Activated T-cell treated with anti-CD3 and anti-CD28 coated beads, Interleukin-2, amount 50 U/mL, for 24 hours (primary cell): ENCODE results near the gene GPHN.

Experiments used
- DNase-seq: peaks from one replicate; pipeline ENCODE4 v3.0.0-alpha.2; 2020
- H3K27ac Mint-ChIP-seq: 2 replicates; pipeline ENCODE4 v1.8.0; 2020; ENCODE audit warnings: mild to moderate bottlenecking, mixed read lengths
- H3K27me3 Mint-ChIP-seq: 2 replicates; pipeline ENCODE4 v1.8.0; 2020; ENCODE audit warnings: mixed read lengths
- H3K36me3 Mint-ChIP-seq: 2 replicates; pipeline ENCODE4 v1.8.0; 2020; ENCODE audit warnings: low read depth, mixed read lengths
- H3K4me1 Mint-ChIP-seq: 2 replicates; pipeline ENCODE4 v1.8.0; 2020; ENCODE audit warnings: low read depth, mixed read lengths
- H3K4me3 Mint-ChIP-seq: 2 replicates; pipeline ENCODE4 v1.8.0; 2020; ENCODE audit warnings: mild to moderate bottlenecking, moderate library complexity, mixed read lengths
- H3K9me3 Mint-ChIP-seq: 2 replicates; pipeline ENCODE4 v1.8.0; 2020; ENCODE audit warnings: mixed read lengths

The GPHN gene

GRCh38 chr14:66881596-66881995 is 373.6 kb downstream of the GPHN start:
- Mint-ChIP-seq H3K4me3 (no peak overlapping the region), H3K27me3 (no peaks in the 10 kb centered on the region), H3K9me3 (peaks cover 22% of the 10 kb centered on the region), H3K27ac (no peak overlapping the region), H3K36me3 (peaks cover 55% of the 10 kb centered on the region), H3K4me1 (no peaks in the 10 kb centered on the region)
- DNase-seq, result no peak

DNA sequence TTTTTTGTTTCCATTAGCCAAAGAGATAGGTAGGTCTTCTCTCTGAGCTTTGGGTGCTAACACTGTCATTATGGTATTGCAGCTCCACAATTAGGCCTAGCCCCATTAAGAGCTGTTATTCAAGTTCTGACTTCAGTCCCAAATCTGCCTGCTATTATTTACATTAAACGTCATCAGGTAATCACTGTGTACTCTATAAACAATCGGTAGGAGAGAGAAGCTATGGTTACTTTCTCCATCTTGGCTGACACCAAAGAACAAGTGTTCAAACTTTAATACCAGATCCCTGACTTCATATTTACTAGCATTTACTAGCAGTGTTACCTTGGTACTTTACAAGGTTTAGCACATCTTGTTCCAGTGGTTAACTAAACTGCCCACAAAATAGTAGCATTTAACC is 376.2 kb downstream of the GPHN start:
- H3K9me3 Mint-ChIP-seq, result peaks cover 21% of the 10 kb centered on the region

DNA sequence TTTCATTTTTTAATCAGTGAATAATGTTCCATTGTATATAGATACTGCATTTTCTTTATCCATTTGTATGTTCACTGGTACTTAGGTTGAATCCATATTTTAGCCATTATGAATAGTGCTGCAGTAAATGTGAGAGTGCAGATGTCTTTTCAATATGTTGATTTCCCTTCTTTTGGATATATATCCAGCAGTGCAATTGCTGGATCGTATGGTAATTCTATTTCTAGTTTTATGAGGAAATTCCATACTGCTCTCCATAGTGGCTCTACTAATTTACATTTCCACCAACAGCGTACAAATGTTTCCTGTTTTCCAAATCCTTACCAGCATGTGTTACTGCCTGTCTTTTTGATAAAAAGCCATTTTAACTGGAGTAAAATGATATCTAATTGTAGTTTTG is 392.8 kb downstream of the GPHN start:
- Mint-ChIP-seq H3K9me3 (peaks cover 27% of the 10 kb centered on the region), H3K4me3 (no peak overlapping the region), H3K27ac (no peak overlapping the region), H3K27me3 (no peaks in the 10 kb centered on the region), H3K36me3 (peaks cover 27% of the 10 kb centered on the region), H3K4me1 (no peaks in the 10 kb centered on the region)
- DNase-seq, result no peak

More for the DNA sequence above, 376.2 kb downstream of the GPHN start:
- Mint-ChIP-seq H3K27ac (no peak overlapping the region), H3K4me3 (no peak overlapping the region), H3K36me3 (peaks cover 68% of the 10 kb centered on the region), H3K4me1 (no peaks in the 10 kb centered on the region), H3K27me3 (no peaks in the 10 kb centered on the region)
- no peak for DNase-seq

DNA sequence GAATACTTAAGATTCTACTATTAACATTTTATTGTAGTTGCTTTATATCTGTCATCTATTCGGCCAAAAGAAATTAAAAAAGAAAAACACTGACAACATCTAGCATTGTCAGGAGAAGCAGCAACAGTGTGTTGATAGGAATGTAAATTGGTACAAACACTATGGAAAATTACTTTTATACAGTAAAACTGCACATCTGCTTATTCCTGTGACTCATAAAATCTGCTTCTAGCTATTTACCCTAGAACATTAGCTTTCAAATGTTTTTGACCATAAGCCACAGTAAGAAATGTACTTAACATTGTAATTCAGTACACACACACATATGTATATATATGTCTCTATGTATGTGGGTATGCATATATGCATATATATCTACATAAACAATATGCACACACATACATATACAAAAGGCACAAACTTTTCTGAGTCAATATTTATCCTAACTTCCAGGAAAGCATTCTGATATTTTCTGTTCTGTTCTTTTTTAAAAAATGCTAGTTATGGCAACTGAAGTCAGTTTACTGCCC is 402.4 kb downstream of the GPHN start:
- Mint-ChIP-seq H3K27me3 (no peaks in the 10 kb centered on the region), H3K4me1 (no peaks in the 10 kb centered on the region), H3K9me3 (no peaks in the 10 kb centered on the region), H3K4me3 (no peak overlapping the region), H3K27ac (no peak overlapping the region), H3K36me3 (peaks cover 4% of the 10 kb centered on the region)
- DNase-seq, result no peak

GRCh38 chr14:66916421-66916820 is 408.5 kb downstream of the GPHN start:
- Mint-ChIP-seq H3K36me3 (peaks cover 58% of the 10 kb centered on the region), H3K4me1 (no peaks in the 10 kb centered on the region), H3K4me3 (no peak overlapping the region), H3K27me3 (no peaks in the 10 kb centered on the region), H3K27ac (no peak overlapping the region), H3K9me3 (peaks cover 5% of the 10 kb centered on the region)
- no peak for DNase-seq

GRCh38 chr14:66918527-66918926 is 410.6 kb downstream of the GPHN start:
- no peak for DNase-seq
- Mint-ChIP-seq H3K27ac (no peak overlapping the region), H3K36me3 (peaks cover 73% of the 10 kb centered on the region), H3K9me3 (peaks cover 5% of the 10 kb centered on the region), H3K27me3 (no peaks in the 10 kb centered on the region), H3K4me3 (no peak overlapping the region), H3K4me1 (no peaks in the 10 kb centered on the region)

DNA sequence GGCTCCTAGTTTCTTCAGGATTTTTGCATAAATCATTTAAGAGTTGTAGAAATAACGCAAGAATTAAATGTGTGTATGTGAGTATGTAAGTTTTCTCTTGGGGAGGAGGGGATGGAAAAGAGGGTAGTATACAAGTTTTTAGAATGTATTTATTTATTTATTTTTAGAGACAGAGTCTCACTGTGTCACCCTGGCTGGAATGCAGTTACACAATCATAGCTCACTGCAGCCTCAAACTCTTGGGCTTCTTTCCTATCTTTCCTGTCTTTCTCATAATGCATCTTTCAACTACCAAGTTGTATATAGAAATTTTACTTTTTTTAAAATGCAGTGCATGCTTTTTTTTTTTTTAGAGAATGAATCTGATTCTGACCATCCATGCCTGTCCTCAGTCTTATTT is 412.2 kb downstream of the GPHN start:
- peaks cover 89% of the 10 kb centered on the region for H3K36me3 Mint-ChIP-seq
- H3K27me3 Mint-ChIP-seq, result no peaks in the 10 kb centered on the region
- no peak overlapping the region for H3K4me3 Mint-ChIP-seq
- H3K27ac Mint-ChIP-seq, result no peak overlapping the region
- H3K4me1 Mint-ChIP-seq, result no peaks in the 10 kb centered on the region
- H3K9me3 Mint-ChIP-seq, result peaks cover 5% of the 10 kb centered on the region
- DNase-seq, result no peak

DNA sequence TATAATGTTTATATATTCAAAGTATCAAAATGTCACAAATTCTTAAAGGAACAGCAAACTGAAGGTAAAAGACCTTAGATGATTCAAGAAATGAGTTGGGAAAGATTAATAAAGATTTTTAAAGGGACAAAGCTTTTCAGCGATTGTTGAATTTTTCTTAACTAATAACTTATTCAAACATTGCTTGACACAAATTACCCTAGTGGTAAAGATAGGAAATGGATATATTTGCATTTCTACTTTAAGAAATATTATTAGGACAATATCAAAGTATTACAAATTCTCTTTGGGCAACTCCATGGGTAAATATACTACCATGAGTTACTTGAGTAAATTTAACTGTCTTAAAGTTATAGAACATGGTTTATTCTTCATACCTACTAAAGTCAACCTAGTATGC is 415.3 kb downstream of the GPHN start:
- no peaks in the 10 kb centered on the region for H3K4me1 Mint-ChIP-seq
- DNase-seq, result no peak
- peaks cover 10% of the 10 kb centered on the region for H3K9me3 Mint-ChIP-seq
- H3K4me3 Mint-ChIP-seq, result no peak overlapping the region
- no peaks in the 10 kb centered on the region for H3K27me3 Mint-ChIP-seq
- no peak overlapping the region for H3K27ac Mint-ChIP-seq
- H3K36me3 Mint-ChIP-seq, result peaks cover 89% of the 10 kb centered on the region

DNA sequence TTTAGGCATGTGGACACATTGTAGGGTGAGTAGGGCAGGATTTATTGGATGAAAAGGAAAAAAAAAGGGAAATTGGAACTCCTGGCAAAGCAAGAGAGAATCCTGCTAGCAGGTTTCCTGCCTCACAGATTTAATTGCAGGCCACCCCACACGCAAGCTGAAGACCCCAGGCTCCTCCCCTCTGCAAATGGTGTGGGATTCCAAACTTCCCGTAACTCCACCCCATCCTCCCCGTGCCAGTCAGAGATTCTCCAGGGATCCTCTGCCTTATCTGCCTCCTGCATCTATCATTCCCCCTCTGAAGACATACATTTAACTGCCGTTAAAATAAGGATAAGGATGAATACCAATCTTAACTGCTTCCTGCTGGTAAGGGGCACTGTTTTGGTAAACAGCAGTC is 431.5 kb downstream of the GPHN start:
- no peaks in the 10 kb centered on the region for H3K4me1 Mint-ChIP-seq
- H3K9me3 Mint-ChIP-seq, result peaks cover 43% of the 10 kb centered on the region
- no peak overlapping the region for H3K27ac Mint-ChIP-seq
- no peak for DNase-seq
- H3K4me3 Mint-ChIP-seq, result no peak overlapping the region
- no peaks in the 10 kb centered on the region for H3K27me3 Mint-ChIP-seq
- peaks cover 90% of the 10 kb centered on the region for H3K36me3 Mint-ChIP-seq

GRCh38 chr14:66944872-66945271 is 436.9 kb downstream of the GPHN start:
- H3K9me3 Mint-ChIP-seq, result peaks cover 49% of the 10 kb centered on the region
- peaks cover 95% of the 10 kb centered on the region for H3K36me3 Mint-ChIP-seq
- no peaks in the 10 kb centered on the region for H3K4me1 Mint-ChIP-seq
- H3K4me3 Mint-ChIP-seq, result no peak overlapping the region
- no peaks in the 10 kb centered on the region for H3K27me3 Mint-ChIP-seq
- no peak for DNase-seq
- H3K27ac Mint-ChIP-seq, result no peak overlapping the region

GRCh38 chr14:66955159-66955558 is 447.2 kb downstream of the GPHN start:
- no peaks in the 10 kb centered on the region for H3K4me1 Mint-ChIP-seq
- H3K36me3 Mint-ChIP-seq, result peaks cover 86% of the 10 kb centered on the region
- no peak overlapping the region for H3K27ac Mint-ChIP-seq
- no peaks in the 10 kb centered on the region for H3K27me3 Mint-ChIP-seq
- no peak overlapping the region for H3K4me3 Mint-ChIP-seq
- H3K9me3 Mint-ChIP-seq, result peaks cover 39% of the 10 kb centered on the region
- no peak for DNase-seq

DNA sequence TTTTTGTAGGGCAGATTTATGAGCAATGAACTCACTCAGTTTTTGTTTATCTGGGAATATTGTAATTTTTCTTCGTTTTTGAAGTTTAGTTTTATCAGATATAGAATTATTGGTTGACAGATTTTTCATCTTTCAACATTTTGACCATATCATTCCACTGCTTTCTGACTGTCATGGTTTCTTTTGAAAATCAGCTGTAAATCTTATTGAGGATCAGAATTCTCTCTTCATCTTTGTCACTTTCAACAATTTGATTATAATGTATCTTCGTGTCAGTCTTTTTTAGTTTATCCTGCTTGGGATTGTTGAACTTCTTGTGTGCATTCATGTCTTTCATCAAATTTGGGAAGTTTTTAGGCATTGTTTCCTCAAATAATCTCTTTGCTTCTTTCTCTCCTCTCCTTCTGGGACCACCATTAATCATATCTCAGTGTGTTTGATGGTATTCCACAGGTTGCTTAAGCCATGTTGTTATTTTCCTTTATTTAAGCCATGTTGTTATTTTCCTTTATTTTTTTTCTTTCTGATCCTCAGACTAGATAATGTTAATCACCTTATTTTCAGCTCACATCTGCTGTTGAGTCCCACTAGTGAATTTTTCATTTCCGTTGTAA is 451.6 kb downstream of the GPHN start:
- H3K27ac Mint-ChIP-seq, result no peak overlapping the region
- H3K27me3 Mint-ChIP-seq, result no peaks in the 10 kb centered on the region
- H3K9me3 Mint-ChIP-seq, result peaks cover 27% of the 10 kb centered on the region
- H3K4me3 Mint-ChIP-seq, result no peak overlapping the region
- no peak for DNase-seq
- no peaks in the 10 kb centered on the region for H3K4me1 Mint-ChIP-seq
- H3K36me3 Mint-ChIP-seq, result peaks cover 78% of the 10 kb centered on the region

GRCh38 chr14:66965831-66966230 is 457.9 kb downstream of the GPHN start:
- H3K4me3 Mint-ChIP-seq, result no peak overlapping the region
- H3K4me1 Mint-ChIP-seq, result no peaks in the 10 kb centered on the region
- H3K27me3 Mint-ChIP-seq, result no peaks in the 10 kb centered on the region
- peaks cover 55% of the 10 kb centered on the region for H3K36me3 Mint-ChIP-seq
- H3K9me3 Mint-ChIP-seq, result peaks cover under 1% of the 10 kb centered on the region
- H3K27ac Mint-ChIP-seq, result no peak overlapping the region
- DNase-seq, result no peak

DNA sequence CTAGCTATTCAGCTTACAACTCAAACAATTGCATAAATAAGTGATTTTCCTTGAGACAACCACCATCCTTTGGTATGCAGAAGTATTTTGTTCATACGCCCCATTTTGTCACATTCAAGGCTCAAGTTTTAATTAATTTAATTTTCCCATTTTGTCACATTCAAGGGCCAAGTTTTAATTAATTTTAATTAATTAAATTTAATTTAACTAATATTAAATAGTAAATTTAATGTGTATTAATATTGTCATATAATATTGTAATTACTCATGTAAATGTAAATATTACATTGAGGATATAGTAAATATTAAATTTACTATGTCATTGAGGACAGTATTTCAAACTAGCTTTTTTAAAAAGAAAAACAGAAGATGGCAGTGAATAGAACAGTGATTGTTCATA is 464.5 kb downstream of the GPHN start:
- H3K27me3 Mint-ChIP-seq, result no peaks in the 10 kb centered on the region
- H3K4me1 Mint-ChIP-seq, result no peaks in the 10 kb centered on the region
- DNase-seq, result no peak
- H3K36me3 Mint-ChIP-seq, result peaks cover 22% of the 10 kb centered on the region
- H3K4me3 Mint-ChIP-seq, result no peak overlapping the region
- H3K9me3 Mint-ChIP-seq, result no peaks in the 10 kb centered on the region
- no peak overlapping the region for H3K27ac Mint-ChIP-seq

GRCh38 chr14:66974397-66975025 is 466.6 kb downstream of the GPHN start:
- Mint-ChIP-seq H3K27ac (no peak overlapping the region), H3K27me3 (no peaks in the 10 kb centered on the region), H3K4me3 (no peak overlapping the region), H3K9me3 (no peaks in the 10 kb centered on the region), H3K4me1 (peaks cover 2% of the 10 kb centered on the region), H3K36me3 (peaks cover 16% of the 10 kb centered on the region)
- no peak for DNase-seq
